ENCODE measurements around the gene FTSJ3. TPM values are rescaled to one million over a fixed set of nuclear protein-coding genes. Genes with fewer than 3 reads are reported as not detected.

Gene FTSJ3
- total and polyA plus RNA-seq, 2 of the 13 experiments (the other 11 are each of a cell fraction or from before 2014, with no cell fraction given) = 26.0 to 64.2 TPM

DNA sequence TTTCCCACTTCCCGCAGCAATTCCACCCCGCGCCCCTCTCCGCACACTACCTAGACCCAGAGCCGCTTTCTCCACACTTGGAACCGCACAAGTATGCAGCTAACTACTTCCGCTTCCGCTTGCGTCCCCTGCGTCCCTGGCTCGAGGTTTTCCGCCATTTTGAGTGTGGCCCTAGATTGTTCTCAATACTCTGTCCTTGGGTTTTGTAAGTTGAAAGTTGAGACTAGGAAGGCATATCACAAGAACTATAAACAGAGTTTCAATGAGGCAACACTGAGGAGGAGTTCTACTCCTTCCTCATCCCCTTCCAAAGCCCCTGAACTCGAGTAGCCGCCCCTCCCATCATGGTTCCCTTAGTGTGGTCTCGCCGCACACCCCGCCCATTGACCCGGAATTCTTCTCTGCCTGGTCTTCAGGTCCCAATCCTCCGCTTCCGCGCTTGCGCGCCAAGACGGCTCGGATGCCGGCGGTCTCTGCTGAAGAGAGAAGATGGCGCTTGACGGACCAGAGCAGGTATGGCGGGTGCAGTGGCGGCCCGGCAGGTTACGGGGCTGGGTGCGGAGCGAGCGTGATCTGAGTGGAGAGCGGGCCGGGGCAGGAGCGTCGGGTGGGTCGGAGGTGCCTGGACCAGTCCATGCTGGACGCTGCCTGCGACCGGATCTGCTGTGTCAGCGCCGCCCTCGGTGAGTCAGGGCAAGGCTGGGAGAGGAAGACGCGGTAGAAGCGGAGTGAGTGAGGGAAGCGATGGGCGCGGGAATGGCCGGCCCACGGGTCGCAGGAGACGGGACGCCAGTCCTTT is at the start of gene FTSJ3, which contains the start of gene PSMC5 (continued):
- TF ChIP-seq TCF12 (IDR thresholded peaks at IDR 0.05) (no peak), TCF12 (CRISPR knock-in tag; IDR thresholded peaks at IDR 0.05) (peak; percentile 90; the same call in 1 of the 2 replicates), ZBTB3 (CRISPR knock-in tag; IDR thresholded peaks at IDR 0.05; ENCODE audit: borderline replicate concordance, low read depth) (peak; percentile 94; the same call in 1 of the 2 replicates), ARNTL (CRISPR knock-in tag; IDR thresholded peaks at IDR 0.05) (peak; percentile 80), PAF1 (CRISPR knock-in tag; IDR thresholded peaks at IDR 0.05) (0 out of 2 replicates have a peak, but pooled peaks have one; percentile 6), HES4 (CRISPR knock-in tag; IDR thresholded peaks at IDR 0.05; ENCODE audit: borderline replicate concordance) (no peak; the same call in 1 of the 2 replicates), NR2F1 (CRISPR knock-in tag; IDR thresholded peaks at IDR 0.05) (peak; percentile 18 to 55; a peak in 2 of 4 replicates), NFKBIZ (CRISPR knock-in tag; IDR thresholded peaks at IDR 0.05) (no peak), REL (CRISPR knock-in tag; conservative IDR thresholded peaks at IDR 0.05) (peak; percentile 93; the same call in 1 of the 2 replicates), ATAD3A (CRISPR knock-in tag; IDR thresholded peaks at IDR 0.05) (0 out of 2 replicates have a peak, but pooled peaks have one; percentile 49), ZNF335 (CRISPR knock-in tag; IDR thresholded peaks at IDR 0.05) (peak; percentile 50), ESRRA (CRISPR knock-in tag; IDR thresholded peaks at IDR 0.05; ENCODE audit: low read depth) (peak; percentile 65; the same call in 1 of the 2 replicates), SMC3 (IDR thresholded peaks at IDR 0.05; ENCODE audit: low read length) (no peak; the same call in 1 of the 2 replicates), SP140L (CRISPR knock-in tag; IDR thresholded peaks at IDR 0.05; ENCODE audit: borderline replicate concordance) (no peak), YY1 (IDR thresholded peaks at IDR 0.05; ENCODE audit: insufficient read depth, insufficient replicate concordance, low read depth, low read length) (peak; percentile 98), ZNF660 (CRISPR knock-in tag; IDR thresholded peaks at IDR 0.05; ENCODE audit: borderline replicate concordance, low read depth) (no peak), HOXA5 (CRISPR knock-in tag; IDR thresholded peaks at IDR 0.05) (peak; percentile 77), CREM (IDR thresholded peaks at IDR 0.05) (peak; percentile 98), CREM (CRISPR knock-in tag; IDR thresholded peaks at IDR 0.05) (no peak), ZNF652 (CRISPR knock-in tag; IDR thresholded peaks at IDR 0.05; ENCODE audit: borderline replicate concordance, low read depth) (peak; percentile 15; the same call in 1 of the 2 replicates), NAIF1 (CRISPR knock-in tag; IDR thresholded peaks at IDR 0.05; ENCODE audit: borderline replicate concordance) (peak; percentile 26; the same call in 1 of the 2 replicates)
- TF ChIP-seq, protein P1, sequence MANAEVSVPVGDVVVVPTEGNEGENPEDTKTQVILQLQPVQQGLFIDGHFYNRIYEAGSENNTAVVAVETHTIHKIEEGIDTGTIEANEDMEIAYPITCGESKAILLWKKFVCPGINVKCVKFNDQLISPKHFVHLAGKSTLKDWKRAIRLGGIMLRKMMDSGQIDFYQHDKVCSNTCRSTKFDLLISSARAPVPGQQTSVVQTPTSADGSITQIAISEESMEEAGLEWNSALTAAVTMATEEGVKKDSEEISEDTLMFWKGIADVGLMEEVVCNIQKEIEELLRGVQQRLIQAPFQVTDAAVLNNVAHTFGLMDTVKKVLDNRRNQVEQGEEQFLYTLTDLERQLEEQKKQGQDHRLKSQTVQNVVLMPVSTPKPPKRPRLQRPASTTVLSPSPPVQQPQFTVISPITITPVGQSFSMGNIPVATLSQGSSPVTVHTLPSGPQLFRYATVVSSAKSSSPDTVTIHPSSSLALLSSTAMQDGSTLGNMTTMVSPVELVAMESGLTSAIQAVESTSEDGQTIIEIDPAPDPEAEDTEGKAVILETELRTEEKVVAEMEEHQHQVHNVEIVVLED (CRISPR knock-in tag; IDR thresholded peaks at IDR 0.05; ENCODE audit: borderline replicate concordance) = peak; percentile 100

All from HepG2 (cell line).